ENCODE results near the gene AGFG1.

AGFG1 gene

GRCh38 chr2:227511955-227512354, 40.0 kb downstream of the AGFG1 start:
- no peaks in the 10 kb centered on the region for H3K9me3 ChIP-seq (replicated peaks in 1 of 2; ENCODE audit: control insufficient read depth in 2 of 2, insufficient read depth in 1 of 2, low read depth in 1 of 2, low read length in 2 of 2)
- no peak overlapping the region for H3K14ac ChIP-seq (ENCODE audit: low read length)
- H2BK120ac ChIP-seq (ENCODE audit: low read depth, low read length) = no peak overlapping the region
- H3K36me3 ChIP-seq (replicated peaks in 1 of 2; ENCODE audit: control insufficient read depth in 2 of 2, insufficient read depth in 2 of 2, low read length in 2 of 2) = peaks cover 0 to 9% of the 10 kb centered on the region in 2 donors
- peaks cover 2 to 5% of the 10 kb centered on the region in 2 donors for H3K4me1 ChIP-seq (ENCODE audit: control insufficient read depth in 2 of 2, insufficient read depth in 1 of 2, low read depth in 1 of 2, low read length in 2 of 2)
- no CpG with 5 or more reads among the region's 3 CpGs for WGBS, 2 donors (ENCODE audit: extremely low coverage in 2 of 2, insufficient read length in 2 of 2, insufficient replicate concordance in 1 of 2)
- no peak overlapping the region for H4K91ac ChIP-seq (ENCODE audit: low read depth, low read length, poor library complexity)
- H3K9ac ChIP-seq (ENCODE audit: low read depth, low read length, poor library complexity) = no peak overlapping the region
- H2BK15ac ChIP-seq (ENCODE audit: low read length) = no peak overlapping the region
- no peak overlapping the region for H3K23ac ChIP-seq (ENCODE audit: low read depth, low read length, poor library complexity)
- H3K18ac ChIP-seq (ENCODE audit: low read length) = no peak overlapping the region
- no peak overlapping the region for H2AK5ac ChIP-seq (ENCODE audit: low read depth, low read length)
- no peak overlapping the region for H4K8ac ChIP-seq (ENCODE audit: low read depth, low read length)
- no peak overlapping the region for H3K27ac ChIP-seq (replicated peaks; ENCODE audit: low read length)
- no peak overlapping the region for H3K4me2 ChIP-seq (ENCODE audit: insufficient read depth, low read length, poor library complexity, severe bottlenecking)
- no peak for DNase-seq (ENCODE audit: low spot score)
- H3K79me1 ChIP-seq (ENCODE audit: low read depth, low read length) = no peaks in the 10 kb centered on the region
- no peak overlapping the region for H2BK5ac ChIP-seq (ENCODE audit: low read length)
- no peak overlapping the region for H3K4ac ChIP-seq (ENCODE audit: low read length)
- no peak overlapping the region for H3K4me3 ChIP-seq (ENCODE audit: low read length in 2 of 2)
- H3K27me3 ChIP-seq (ENCODE audit: control insufficient read depth in 3 of 3, insufficient read depth in 3 of 3, low read depth in 1 of 3, low read length in 3 of 3) = no peaks in the 10 kb centered on the region
- no peak overlapping the region for H2AFZ ChIP-seq (ENCODE audit: low read length)
- no peak overlapping the region for H2BK12ac ChIP-seq (ENCODE audit: low read length)

DNA sequence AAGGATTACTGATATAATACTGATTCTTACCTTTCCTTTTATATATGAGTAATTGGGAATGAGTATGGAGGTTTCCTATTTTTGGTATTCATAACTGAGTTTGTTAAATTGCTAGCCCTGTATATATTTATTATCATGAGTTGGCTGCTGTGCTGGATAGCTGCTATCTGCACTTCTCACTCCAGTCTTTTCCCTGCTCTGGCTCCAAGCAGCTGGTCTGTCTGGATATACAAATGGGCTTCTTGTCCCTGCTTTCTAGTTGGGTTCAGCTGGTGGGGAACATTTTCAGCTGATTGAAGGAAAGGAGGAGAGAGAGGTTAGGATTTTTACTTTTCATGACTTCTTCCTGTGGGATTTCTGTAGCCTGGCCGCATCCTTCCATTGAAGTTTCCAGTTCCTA, 41.2 kb downstream of the AGFG1 start:
- Histone ChIP-seq H3K9me3 (replicated peaks in 1 of 2; ENCODE audit: control insufficient read depth in 2 of 2, insufficient read depth in 1 of 2, low read depth in 1 of 2, low read length in 2 of 2) (no peaks in the 10 kb centered on the region), H3K4me3 (ENCODE audit: low read length in 2 of 2) (no peak overlapping the region), H3K9ac (ENCODE audit: low read depth, low read length, poor library complexity) (no peak overlapping the region), H3K4ac (ENCODE audit: low read length) (no peak overlapping the region), H2BK12ac (ENCODE audit: low read length) (no peak overlapping the region), H4K91ac (ENCODE audit: low read depth, low read length, poor library complexity) (no peak overlapping the region), H2BK15ac (ENCODE audit: low read length) (no peak overlapping the region), H3K36me3 (replicated peaks in 1 of 2; ENCODE audit: control insufficient read depth in 2 of 2, insufficient read depth in 2 of 2, low read length in 2 of 2) (peaks cover 0 to 9% of the 10 kb centered on the region in 2 donors), H3K27ac (replicated peaks; ENCODE audit: low read length) (no peak overlapping the region), H3K27me3 (ENCODE audit: control insufficient read depth in 3 of 3, insufficient read depth in 3 of 3, low read depth in 1 of 3, low read length in 3 of 3) (no peaks in the 10 kb centered on the region), H3K79me1 (ENCODE audit: low read depth, low read length) (no peaks in the 10 kb centered on the region), H3K4me2 (ENCODE audit: insufficient read depth, low read length, poor library complexity, severe bottlenecking) (no peak overlapping the region), H2AK5ac (ENCODE audit: low read depth, low read length) (no peak overlapping the region), H2BK5ac (ENCODE audit: low read length) (no peak overlapping the region), H3K23ac (ENCODE audit: low read depth, low read length, poor library complexity) (no peak overlapping the region), H4K8ac (ENCODE audit: low read depth, low read length) (no peak overlapping the region), H3K14ac (ENCODE audit: low read length) (no peak overlapping the region), H2BK120ac (ENCODE audit: low read depth, low read length) (no peak overlapping the region), H3K18ac (ENCODE audit: low read length) (no peak overlapping the region), H2AFZ (ENCODE audit: low read length) (no peak overlapping the region), H3K4me1 (ENCODE audit: control insufficient read depth in 2 of 2, insufficient read depth in 1 of 2, low read depth in 1 of 2, low read length in 2 of 2) (peaks cover 2 to 3% of the 10 kb centered on the region in 2 donors)
- no peak for DNase-seq (ENCODE audit: low spot score)
- WGBS, 2 donors (ENCODE audit: extremely low coverage in 2 of 2, insufficient read length in 2 of 2, insufficient replicate concordance in 1 of 2) = no CpG with 5 or more reads among the region's 1 CpG

- Histone ChIP-seq H2AFZ (ENCODE audit: low read length) (no peak overlapping the region), H3K36me3 (replicated peaks in 1 of 2; ENCODE audit: control insufficient read depth in 2 of 2, insufficient read depth in 2 of 2, low read length in 2 of 2) (peaks cover 0 to 20% of the 10 kb centered on the region in 2 donors), H3K4me1 (ENCODE audit: control insufficient read depth in 2 of 2, insufficient read depth in 1 of 2, low read depth in 1 of 2, low read length in 2 of 2) (no peaks in the 10 kb centered on the region), H3K9me3 (replicated peaks in 1 of 2; ENCODE audit: control insufficient read depth in 2 of 2, insufficient read depth in 1 of 2, low read depth in 1 of 2, low read length in 2 of 2) (no peaks in the 10 kb centered on the region), H3K27ac (replicated peaks; ENCODE audit: low read length) (no peak overlapping the region), H3K4me2 (ENCODE audit: insufficient read depth, low read length, poor library complexity, severe bottlenecking) (no peak overlapping the region), H2BK5ac (ENCODE audit: low read length) (no peak overlapping the region), H3K4ac (ENCODE audit: low read length) (no peak overlapping the region), H3K14ac (ENCODE audit: low read length) (no peak overlapping the region), H3K79me1 (ENCODE audit: low read depth, low read length) (no peaks in the 10 kb centered on the region), H2BK120ac (ENCODE audit: low read depth, low read length) (no peak overlapping the region), H3K18ac (ENCODE audit: low read length) (no peak overlapping the region), H4K91ac (ENCODE audit: low read depth, low read length, poor library complexity) (no peak overlapping the region), H3K23ac (ENCODE audit: low read depth, low read length, poor library complexity) (no peak overlapping the region), H4K8ac (ENCODE audit: low read depth, low read length) (no peak overlapping the region), H2AK5ac (ENCODE audit: low read depth, low read length) (no peak overlapping the region), H3K27me3 (ENCODE audit: control insufficient read depth in 3 of 3, insufficient read depth in 3 of 3, low read depth in 1 of 3, low read length in 3 of 3) (no peaks in the 10 kb centered on the region), H2BK15ac (ENCODE audit: low read length) (no peak overlapping the region), H3K9ac (ENCODE audit: low read depth, low read length, poor library complexity) (no peak overlapping the region), H2BK12ac (ENCODE audit: low read length) (no peak overlapping the region), H3K4me3 (ENCODE audit: low read length in 2 of 2) (no peak overlapping the region)
- no peak for DNase-seq (ENCODE audit: low spot score)
- WGBS, 2 donors (ENCODE audit: extremely low coverage in 2 of 2, insufficient read length in 2 of 2, insufficient replicate concordance in 1 of 2) = no CpG with 5 or more reads among the region's 1 CpG
These were observed 43.8 kb downstream of the AGFG1 start for GRCh38 chr2:227515742-227516141.

DNA sequence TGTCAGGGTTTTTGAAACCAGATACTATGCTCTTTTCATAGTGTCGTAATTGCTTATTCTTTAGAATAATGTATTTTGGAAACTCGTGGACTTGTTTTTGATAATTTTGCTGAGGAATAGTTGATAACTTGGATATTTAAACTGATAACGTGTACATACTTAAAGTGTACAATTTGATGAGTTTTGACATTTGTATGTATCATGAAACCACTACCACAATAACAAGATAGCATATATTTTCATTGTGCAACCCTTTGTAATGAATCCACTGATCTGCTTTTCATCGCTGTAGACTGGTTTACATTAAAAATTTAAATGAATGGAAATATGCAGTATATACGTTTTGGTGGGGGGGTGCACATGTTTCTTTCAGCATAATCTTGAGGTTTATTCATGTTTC, 45.8 kb downstream of the AGFG1 start:
- Histone ChIP-seq H3K14ac (ENCODE audit: low read length) (no peak overlapping the region), H3K4me3 (ENCODE audit: low read length in 2 of 2) (no peak overlapping the region), H3K9ac (ENCODE audit: low read depth, low read length, poor library complexity) (no peak overlapping the region), H2AFZ (ENCODE audit: low read length) (no peak overlapping the region), H3K79me1 (ENCODE audit: low read depth, low read length) (no peaks in the 10 kb centered on the region), H3K4me1 (ENCODE audit: control insufficient read depth in 2 of 2, insufficient read depth in 1 of 2, low read depth in 1 of 2, low read length in 2 of 2) (no peaks in the 10 kb centered on the region), H4K8ac (ENCODE audit: low read depth, low read length) (no peak overlapping the region), H2BK15ac (ENCODE audit: low read length) (no peak overlapping the region), H3K4me2 (ENCODE audit: insufficient read depth, low read length, poor library complexity, severe bottlenecking) (no peak overlapping the region), H3K9me3 (replicated peaks in 1 of 2; ENCODE audit: control insufficient read depth in 2 of 2, insufficient read depth in 1 of 2, low read depth in 1 of 2, low read length in 2 of 2) (no peaks in the 10 kb centered on the region), H2BK12ac (ENCODE audit: low read length) (no peak overlapping the region), H3K36me3 (replicated peaks in 1 of 2; ENCODE audit: control insufficient read depth in 2 of 2, insufficient read depth in 2 of 2, low read length in 2 of 2) (peaks cover 1 to 37% of the 10 kb centered on the region in 2 donors), H3K27ac (replicated peaks; ENCODE audit: low read length) (no peak overlapping the region), H2BK5ac (ENCODE audit: low read length) (no peak overlapping the region), H2BK120ac (ENCODE audit: low read depth, low read length) (no peak overlapping the region), H2AK5ac (ENCODE audit: low read depth, low read length) (no peak overlapping the region), H3K27me3 (ENCODE audit: control insufficient read depth in 3 of 3, insufficient read depth in 3 of 3, low read depth in 1 of 3, low read length in 3 of 3) (no peaks in the 10 kb centered on the region), H3K23ac (ENCODE audit: low read depth, low read length, poor library complexity) (no peak overlapping the region), H4K91ac (ENCODE audit: low read depth, low read length, poor library complexity) (no peak overlapping the region), H3K4ac (ENCODE audit: low read length) (no peak overlapping the region), H3K18ac (ENCODE audit: low read length) (no peak overlapping the region)
- WGBS, 2 donors (ENCODE audit: extremely low coverage in 2 of 2, insufficient read length in 2 of 2, insufficient replicate concordance in 1 of 2) = no CpG with 5 or more reads among the region's 5 CpGs
- DNase-seq (ENCODE audit: low spot score) = no peak

Measured in neuronal stem cell (in vitro differentiated cells).